ENCODE measurements around the gene PAK6. TPM values are rescaled to one million over a fixed set of nuclear protein-coding genes. Genes with fewer than 3 reads are reported as not detected.

PAK6 gene
- total RNA-seq, 1 donor from 2014 or later: not detected

GRCh38 chr15:40306908-40307307 is 68.0 kb downstream of the PAK6 start:
- no peaks in the 10 kb centered on the region for H3K9me3 Mint-ChIP-seq (ENCODE audit: unreplicated experiment)
- H3K27me3 Mint-ChIP-seq (ENCODE audit: unreplicated experiment): peaks cover 17% of the 10 kb centered on the region
- no peak overlapping the region for H3K27ac Mint-ChIP-seq (ENCODE audit: unreplicated experiment)
- H3K4me3 Mint-ChIP-seq (ENCODE audit: unreplicated experiment): no peak overlapping the region
- DNase-seq (ENCODE audit: extremely low spot score, unreplicated experiment): no peak
- H3K4me1 Mint-ChIP-seq (ENCODE audit: unreplicated experiment): peaks cover 2% of the 10 kb centered on the region
- no peak for TF ChIP-seq CTCF (IDR thresholded peaks at IDR 0.05)
- H3K36me3 Mint-ChIP-seq (ENCODE audit: unreplicated experiment): no peaks in the 10 kb centered on the region

GRCh38 chr15:40307421-40308211 is 68.8 kb downstream of the PAK6 start, which contains the start of gene PLCB2:
TSS of gene PLCB2 (minus strand) at chr15:40307935. CDS start at chr15:40307672, 263 bp downstream.
- peaks cover 2% of the 10 kb centered on the region for H3K4me1 Mint-ChIP-seq (ENCODE audit: unreplicated experiment)
- no peak for DNase-seq (ENCODE audit: extremely low spot score, unreplicated experiment)
- no peak within 1 kb of the TSS for H3K4me3 Mint-ChIP-seq (ENCODE audit: unreplicated experiment)
- peak; percentile 30 for TF ChIP-seq CTCF (IDR thresholded peaks at IDR 0.05)
- peaks cover 22% of the 10 kb centered on the region for H3K27me3 Mint-ChIP-seq (ENCODE audit: unreplicated experiment)
- no peak within 1 kb of the TSS for H3K27ac Mint-ChIP-seq (ENCODE audit: unreplicated experiment)
- no peaks in the 10 kb centered on the region for H3K9me3 Mint-ChIP-seq (ENCODE audit: unreplicated experiment)
- no peaks in the 10 kb centered on the region for H3K36me3 Mint-ChIP-seq (ENCODE audit: unreplicated experiment)

GRCh38 chr15:40309344-40309862 is 70.5 kb downstream of the PAK6 start:
- no peak overlapping the region for H3K4me3 Mint-ChIP-seq (ENCODE audit: unreplicated experiment)
- no peak overlapping the region for H3K27ac Mint-ChIP-seq (ENCODE audit: unreplicated experiment)
- peaks cover 14% of the 10 kb centered on the region for H3K4me1 Mint-ChIP-seq (ENCODE audit: unreplicated experiment)
- no peaks in the 10 kb centered on the region for H3K36me3 Mint-ChIP-seq (ENCODE audit: unreplicated experiment)
- DNase-seq (ENCODE audit: extremely low spot score, unreplicated experiment): no peak
- TF ChIP-seq CTCF (IDR thresholded peaks at IDR 0.05): no peak
- no peaks in the 10 kb centered on the region for H3K9me3 Mint-ChIP-seq (ENCODE audit: unreplicated experiment)
- H3K27me3 Mint-ChIP-seq (ENCODE audit: unreplicated experiment): peaks cover 11% of the 10 kb centered on the region

GRCh38 chr15:40310001-40310959 is 71.4 kb downstream of the PAK6 start:
- H3K27me3 Mint-ChIP-seq (ENCODE audit: unreplicated experiment): peaks cover 10% of the 10 kb centered on the region
- H3K27ac Mint-ChIP-seq (ENCODE audit: unreplicated experiment): no peak overlapping the region
- TF ChIP-seq CTCF (IDR thresholded peaks at IDR 0.05): peak; percentile 66
- DNase-seq (ENCODE audit: extremely low spot score, unreplicated experiment): no peak
- H3K4me1 Mint-ChIP-seq (ENCODE audit: unreplicated experiment): peaks cover 14% of the 10 kb centered on the region
- no peak overlapping the region for H3K4me3 Mint-ChIP-seq (ENCODE audit: unreplicated experiment)
- H3K36me3 Mint-ChIP-seq (ENCODE audit: unreplicated experiment): no peaks in the 10 kb centered on the region
- no peaks in the 10 kb centered on the region for H3K9me3 Mint-ChIP-seq (ENCODE audit: unreplicated experiment)
